ENCODE results near the gene RNF144A. TPM values are rescaled to one million over a fixed set of nuclear protein-coding genes. Genes with fewer than 3 reads are reported as not detected.

RNF144A gene
- total and polyA plus RNA-seq, 2 of the 13 experiments (the other 11 are each of a cell fraction or from before 2014, with no cell fraction given), result 13.9 to 16.5 TPM

- no peak for ATAC-seq
- POLR2A ChIA-PET, result no interaction called here
- TF ChIP-seq JUN (CRISPR knock-in tag; IDR thresholded peaks at IDR 0.05) (no peak), RORA (CRISPR knock-in tag; IDR thresholded peaks at IDR 0.05) (no peak), ZNF761 (CRISPR knock-in tag; conservative IDR thresholded peaks at IDR 0.05) (no peak), ZNF687 (CRISPR knock-in tag; IDR thresholded peaks at IDR 0.05) (no peak), TOPORS (CRISPR knock-in tag; IDR thresholded peaks at IDR 0.05) (no peak), MED13 (CRISPR knock-in tag; IDR thresholded peaks at IDR 0.05) (no peak), ZNF607 (CRISPR knock-in tag; IDR thresholded peaks at IDR 0.05; ENCODE audit: borderline replicate concordance) (no peak), ZNF207 (IDR thresholded peaks at IDR 0.05; ENCODE audit: borderline replicate concordance) (no peak), ZNF382 (CRISPR knock-in tag; IDR thresholded peaks at IDR 0.05; ENCODE audit: borderline replicate concordance) (no peak), TFAP4 (IDR thresholded peaks at IDR 0.05; ENCODE audit: borderline replicate concordance, low read depth) (no peak), TBL1XR1 (IDR thresholded peaks at IDR 0.05; ENCODE audit: borderline replicate concordance, low read length, partially characterized antibody) (no peak), ZNF256 (CRISPR knock-in tag; conservative IDR thresholded peaks at IDR 0.05) (no peak), MBD4 (IDR thresholded peaks at IDR 0.05; ENCODE audit: borderline replicate concordance, low read length) (no peak), EHMT2 (IDR thresholded peaks at IDR 0.05; ENCODE audit: borderline replicate concordance, low read depth, low read length) (no peak), MIER3 (CRISPR knock-in tag; IDR thresholded peaks at IDR 0.05; ENCODE audit: borderline replicate concordance) (no peak), TFDP1 (CRISPR knock-in tag; IDR thresholded peaks at IDR 0.05; ENCODE audit: borderline replicate concordance) (no peak), EED (CRISPR knock-in tag; IDR thresholded peaks at IDR 0.05) (no peak), TP53 (CRISPR knock-in tag; conservative IDR thresholded peaks at IDR 0.05) (no peak)
These were observed 167.4 kb downstream of the RNF144A start for GRCh38 chr2:7084601-7085000.

More at GRCh38 chr2:7084601-7085000, 167.4 kb downstream of the RNF144A start:
- DNase-seq (ENCODE audit: low spot score) (no peak), FAIRE-seq (no peak)
- Histone ChIP-seq H3K36me3 (replicated peaks in 1 of 2; ENCODE audit: control insufficient read depth in 1 of 2, insufficient read depth in 2 of 2, low read length in 2 of 2) (no peaks in the 10 kb centered on the region), H4K20me1 (ENCODE audit: insufficient read depth, low read length) (no peaks in the 10 kb centered on the region), H3K27me3 (ENCODE audit: control insufficient read depth in 1 of 2, insufficient read depth in 2 of 2, low read length in 2 of 2) (no peaks in the 10 kb centered on the region), H3K27ac (ENCODE audit: extremely low read length, insufficient read depth, low read length) (no peak overlapping the region), H3K4me3 (replicated peaks in 1 of 3; ENCODE audit: insufficient read depth in 1 of 3, low read depth in 2 of 3, low read length in 3 of 3) (no peak overlapping the region), H3K4me2 (ENCODE audit: low read depth, low read length) (no peak overlapping the region), H3K4me1 (ENCODE audit: insufficient read depth, low read length) (0 out of 2 replicates have a peak, but pooled peaks cover 5% of the 10 kb centered on the region), H3K9ac (ENCODE audit: insufficient read depth, low read depth, low read length) (no peak overlapping the region), H3K79me2 (ENCODE audit: insufficient read depth, low read length) (no peaks in the 10 kb centered on the region), H3K9me3 (ENCODE audit: low read length) (no peaks in the 10 kb centered on the region), H2AFZ (ENCODE audit: low read length) (no peak overlapping the region)
- intact Hi-C loops (cut with micrococcal nuclease; ENCODE audit: unreplicated experiment), result loop anchor here (1.0 to 5.0 kb wide), 2 partner anchors 162 to 187 kb away; no protein-coding TSS in a partner anchor
- no TSS peak for BruUV-seq (replicated peaks)
- in situ Hi-C loops (cut with HindIII; ENCODE audit: extremely low pct_ligation_motif_present, low pct_unique_long_range_greater_than_20kb), result no loop called here
- CTCF ChIA-PET (ENCODE audit: low intra/inter-chr PET ratio, low total read pairs), result interaction anchor here (1.5 to 1.9 kb wide), 2 partner anchors 47 to 187 kb away, joined by 11 to 12 read pairs; no protein-coding TSS in a partner anchor

Data from HepG2 (cell line).